HG03045 (cell line): ENCODE data around the gene CADPS2.

Experiments used
- ATAC-seq: cut with Tn5 transposase; IDR thresholded peaks from one replicate; pipeline ENCODE4 v1.9.1; 2021; ENCODE audit warnings: mild to moderate bottlenecking, moderate library complexity; ENCODE audit not compliant: unreplicated experiment

The CADPS2 gene

DNA sequence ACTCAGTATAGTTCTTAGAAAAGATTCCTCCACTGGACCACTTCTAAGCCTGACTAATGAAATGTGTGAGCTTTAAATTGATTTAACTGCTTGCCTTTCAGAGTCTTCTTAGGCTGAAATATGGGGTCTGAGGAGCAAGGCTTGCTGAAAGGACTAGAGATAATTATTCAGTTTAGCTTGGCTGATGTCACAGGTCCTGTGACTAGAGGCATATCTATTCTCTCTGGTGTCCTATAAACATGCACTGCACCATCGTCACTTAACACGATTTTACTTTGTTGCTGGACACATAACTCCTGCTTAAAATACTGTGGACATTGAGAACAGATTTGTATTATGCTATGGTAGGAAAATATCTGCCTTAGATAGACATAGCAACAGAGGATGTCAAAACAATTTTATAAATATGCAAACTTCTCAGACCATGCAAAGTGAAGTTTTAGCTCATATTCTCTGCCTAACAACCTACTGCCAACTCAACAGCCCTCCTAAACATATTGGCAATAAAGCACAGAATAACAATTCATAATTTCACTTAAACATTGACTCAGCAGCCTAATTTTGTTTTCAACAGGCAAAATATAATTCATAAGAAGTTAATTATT, 267.6 kb downstream of the CADPS2 start:
- ATAC-seq = no peak

DNA sequence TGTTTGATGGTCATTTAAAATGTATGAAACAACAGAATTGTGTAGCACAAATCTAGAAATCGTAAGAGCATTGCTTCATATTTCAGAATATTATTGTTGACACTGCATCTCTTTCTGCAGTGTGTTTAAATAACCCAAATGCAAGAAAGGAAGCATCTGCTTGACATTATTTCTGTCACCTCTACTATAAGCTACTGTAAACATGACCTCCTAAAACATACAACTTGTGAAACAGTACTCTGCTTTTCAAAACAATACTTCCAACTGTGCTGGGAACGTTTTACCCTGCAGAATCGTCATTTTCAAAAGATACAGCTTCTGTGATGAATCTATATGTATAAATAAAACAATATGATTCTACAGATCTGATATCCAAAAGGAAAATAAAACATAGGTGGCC, 269.3 kb downstream of the CADPS2 start:
- ATAC-seq = no peak

DNA sequence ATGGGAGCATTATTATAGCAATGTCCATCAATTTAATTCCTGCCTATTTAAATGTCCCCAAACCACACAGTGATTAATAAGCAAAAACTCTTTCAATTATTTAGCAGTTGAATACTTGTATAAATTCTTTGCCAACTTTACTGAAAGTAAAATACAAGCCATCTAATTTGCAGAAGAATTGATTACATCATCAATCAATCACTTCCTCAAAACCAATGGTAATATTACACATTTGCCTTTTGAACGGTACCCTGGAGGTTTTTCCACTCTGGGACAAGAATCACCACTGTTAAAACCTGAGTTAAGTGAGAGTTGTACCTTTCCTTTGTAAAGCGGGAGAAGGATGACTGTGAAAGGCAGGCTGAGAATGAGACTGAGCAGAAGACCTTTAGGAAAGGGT, 280.3 kb downstream of the CADPS2 start:
- ATAC-seq = no peak

DNA sequence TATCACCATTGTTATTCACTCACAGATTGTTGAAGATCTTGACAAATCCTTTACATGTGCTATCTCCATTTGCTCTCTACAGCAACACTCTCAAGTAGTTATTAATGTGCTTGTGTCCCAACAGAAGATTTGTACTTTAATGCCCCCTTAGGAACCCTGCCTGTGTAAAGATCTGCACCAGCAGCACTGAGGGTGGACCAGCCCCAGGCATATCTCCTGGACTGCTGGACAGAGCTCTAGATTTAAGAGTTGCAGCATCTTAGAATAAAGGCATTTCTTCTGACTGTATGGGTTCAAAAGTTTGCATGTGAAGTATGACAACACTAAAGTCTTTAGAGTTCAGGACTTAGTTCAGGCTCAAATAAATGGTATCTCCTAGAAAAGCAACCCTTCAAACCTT, 282.0 kb downstream of the CADPS2 start:
- ATAC-seq = no peak

DNA sequence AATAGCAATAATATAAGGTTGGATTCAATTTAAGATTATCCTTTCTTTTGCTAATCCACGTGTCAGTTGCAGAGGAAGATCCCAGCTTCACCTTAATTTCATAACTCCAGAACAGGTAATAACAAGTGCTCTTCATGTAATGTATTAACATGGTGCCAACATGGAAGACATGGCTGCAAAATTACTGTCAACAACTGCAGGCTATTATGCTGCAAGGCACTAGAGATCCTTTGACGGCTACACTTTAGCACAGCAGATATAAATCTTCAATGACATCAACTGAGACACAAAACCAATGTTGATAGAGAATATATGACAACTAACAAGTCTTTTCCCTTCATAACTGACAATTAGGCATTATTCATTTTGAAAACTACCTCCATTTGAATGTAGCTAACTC, 283.5 kb downstream of the CADPS2 start:
- no peak for ATAC-seq

DNA sequence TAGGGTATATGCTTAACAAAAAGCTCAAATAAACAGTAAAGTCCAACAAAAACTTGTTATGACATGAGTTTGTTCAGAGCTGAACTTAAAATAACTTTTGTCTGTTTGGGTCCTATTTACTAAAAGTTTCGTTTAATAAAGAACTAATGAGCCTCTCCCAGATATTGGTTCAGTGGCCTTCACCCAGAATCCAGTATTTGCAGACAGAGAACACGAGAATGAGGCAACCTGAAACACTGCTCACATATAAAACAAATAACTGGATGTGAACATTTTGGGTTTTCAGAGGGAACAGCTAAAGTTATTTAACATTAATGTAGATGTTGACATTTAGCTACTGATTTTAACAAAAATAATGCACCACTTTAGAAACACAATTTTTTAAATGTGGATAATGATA, 285.6 kb downstream of the CADPS2 start:
- ATAC-seq = no peak

DNA sequence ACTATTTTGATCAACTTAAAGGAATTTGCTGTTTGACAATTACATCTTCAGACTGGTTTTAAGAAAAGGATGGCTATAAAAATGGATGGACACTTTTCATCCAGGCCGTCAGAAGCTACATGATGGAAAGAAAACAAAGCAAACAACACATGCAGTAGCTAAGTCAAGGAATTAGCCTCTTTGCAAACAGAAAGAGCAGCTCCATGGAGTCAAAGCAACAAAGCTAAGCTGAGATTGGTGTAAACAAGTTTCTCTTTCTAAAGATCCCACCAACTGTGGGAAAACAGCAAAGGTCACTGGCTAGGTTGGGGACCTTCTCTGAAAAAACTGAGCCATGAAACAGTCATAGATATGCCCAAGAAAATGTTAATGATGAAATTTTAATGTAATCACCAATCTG, 286.2 kb downstream of the CADPS2 start:
- no peak for ATAC-seq

DNA sequence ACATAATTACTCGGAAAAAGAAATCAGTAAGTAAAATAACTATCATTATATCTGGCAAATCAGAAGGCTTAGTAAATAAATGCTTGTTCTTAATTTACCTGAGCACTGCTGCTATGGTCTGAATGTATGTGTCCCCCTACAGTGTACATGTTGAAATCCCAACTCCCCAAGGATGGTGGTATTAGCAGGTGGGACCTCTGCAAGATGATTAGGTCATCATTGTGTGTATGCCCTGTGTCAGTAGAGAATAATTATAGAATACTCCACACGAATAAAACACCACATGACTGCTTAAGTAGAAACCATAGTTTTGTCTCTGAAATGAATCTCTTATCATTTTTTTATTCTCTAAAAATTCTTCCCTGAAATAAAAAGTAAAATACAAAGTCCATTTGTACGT, 289.0 kb downstream of the CADPS2 start:
- ATAC-seq = no peak

DNA sequence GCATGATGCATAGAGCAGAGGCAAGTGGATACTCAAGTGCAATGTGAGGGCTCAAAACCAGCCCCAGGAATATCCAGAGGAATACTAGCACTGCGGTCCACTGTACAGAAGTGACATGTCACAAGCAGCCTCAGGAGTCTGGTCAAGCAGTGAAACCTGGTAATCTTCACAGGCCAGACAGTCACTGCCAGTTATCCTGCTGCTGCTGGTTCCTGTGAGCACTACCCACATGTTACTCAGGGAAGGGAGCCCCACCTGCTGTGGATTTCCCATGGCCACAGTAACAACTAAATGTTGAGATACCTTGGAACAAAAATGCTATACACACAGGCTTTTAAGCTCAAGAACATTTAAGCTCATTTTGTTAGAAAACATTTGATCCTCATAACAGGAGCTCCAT, 290.4 kb downstream of the CADPS2 start:
- ATAC-seq = no peak

DNA sequence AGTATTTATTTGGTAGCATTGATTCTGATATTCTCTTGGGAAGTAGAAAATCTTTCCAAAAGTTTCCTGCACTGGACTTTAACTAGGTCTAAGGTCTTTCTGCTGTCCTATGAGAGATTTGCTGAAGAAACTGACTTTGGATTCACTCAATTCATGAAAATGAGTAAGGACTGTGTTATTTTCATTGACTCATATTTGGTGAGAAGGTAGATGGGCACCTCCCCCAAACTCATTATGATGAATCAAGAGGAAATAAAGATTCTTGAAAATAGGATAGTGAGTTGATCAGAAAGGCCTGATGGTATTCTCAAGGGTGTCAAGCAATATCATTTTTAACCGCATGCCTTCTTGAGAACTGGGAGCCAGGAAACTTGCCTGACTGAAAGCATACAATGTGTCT, 297.6 kb downstream of the CADPS2 start:
- no peak for ATAC-seq

DNA sequence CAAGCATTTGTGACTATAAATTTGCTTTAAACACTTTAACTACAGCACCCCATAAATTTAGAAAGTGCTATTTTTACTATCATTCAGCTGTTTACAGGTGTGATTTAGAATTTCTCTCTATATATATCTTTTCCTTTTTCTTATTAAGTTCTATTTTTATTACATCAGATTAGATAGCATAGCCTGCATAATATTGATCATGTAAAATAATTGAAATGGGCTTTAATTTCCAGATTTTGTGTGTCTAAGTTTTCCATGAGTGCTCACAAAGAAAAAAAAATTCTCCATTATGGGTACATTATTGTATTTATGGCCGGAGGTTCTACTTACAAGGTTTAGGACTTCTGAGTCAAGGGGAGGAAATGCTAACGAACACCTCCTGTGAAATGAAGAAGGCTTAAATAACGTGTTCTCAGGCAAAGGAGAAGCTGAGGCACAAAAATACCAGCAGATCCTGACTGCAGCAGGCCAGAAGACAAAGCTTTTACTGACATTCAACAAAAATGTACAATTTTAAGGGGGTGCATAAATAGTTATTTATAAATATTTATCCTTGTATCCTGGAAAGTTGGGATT, 301.5 kb downstream of the CADPS2 start:
- no peak for ATAC-seq

DNA sequence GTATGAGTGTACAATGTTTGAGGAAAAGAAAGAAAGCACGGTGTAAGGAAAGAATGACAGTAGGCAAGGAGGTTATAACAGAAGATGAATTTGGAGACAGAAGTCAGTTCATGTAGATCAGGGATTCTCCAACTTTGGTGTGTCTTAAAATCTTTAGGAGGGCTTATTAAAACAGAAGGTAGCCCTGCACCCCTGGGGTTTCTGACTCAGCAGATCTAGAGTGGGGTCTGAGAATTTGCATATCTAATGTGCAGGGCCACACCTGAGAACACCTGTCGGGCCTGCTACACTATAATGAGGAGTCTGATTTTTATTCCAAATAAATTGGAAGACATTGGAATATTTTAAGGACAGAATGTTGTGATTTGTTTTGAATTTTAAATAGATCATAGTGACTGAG, 307.9 kb downstream of the CADPS2 start:
- no peak for ATAC-seq

DNA sequence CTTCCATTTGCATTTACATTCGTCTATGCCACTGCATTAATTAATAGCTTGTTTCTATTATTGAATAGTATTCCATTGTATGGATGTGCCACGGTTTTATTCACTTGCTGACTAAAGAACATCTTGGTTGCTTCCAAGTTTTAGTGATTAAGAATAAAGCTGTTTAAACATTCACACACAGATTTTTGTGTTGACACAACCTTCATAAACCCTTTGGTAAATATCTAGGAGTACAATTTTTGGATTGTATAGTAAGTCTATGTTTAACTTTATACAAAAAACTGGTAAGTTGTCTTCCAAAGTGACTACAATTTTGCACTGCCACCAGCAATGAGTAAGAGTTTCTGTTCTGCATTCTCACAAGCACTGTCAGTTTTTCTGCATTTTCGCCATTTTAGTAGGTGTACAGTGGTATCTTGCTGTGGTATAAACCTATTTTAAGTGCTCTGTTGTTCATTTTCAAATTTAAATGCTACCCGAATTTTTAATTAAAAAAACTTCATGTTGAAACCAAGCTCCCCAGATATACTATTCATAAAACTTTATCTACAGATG, 308.7 kb downstream of the CADPS2 start:
- no peak for ATAC-seq

DNA sequence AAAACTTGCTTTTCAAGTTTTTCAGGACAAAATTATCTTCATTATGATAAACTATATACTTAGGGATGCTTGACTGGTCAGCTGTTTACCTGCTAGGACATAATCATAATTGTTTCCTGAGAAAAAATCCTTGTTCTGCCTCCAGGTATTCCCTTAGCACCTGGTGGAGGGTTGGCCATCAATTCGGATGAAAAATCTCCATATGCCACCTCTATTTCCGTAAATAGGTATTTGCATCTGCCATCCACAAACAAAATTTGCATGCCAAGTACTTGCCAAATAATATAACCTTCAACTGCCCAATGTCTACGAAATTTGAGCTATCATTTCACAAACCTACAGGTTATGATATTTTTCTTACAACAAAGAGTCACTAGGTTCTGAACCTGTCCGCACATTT, 313.6 kb downstream of the CADPS2 start:
- ATAC-seq = no peak

DNA sequence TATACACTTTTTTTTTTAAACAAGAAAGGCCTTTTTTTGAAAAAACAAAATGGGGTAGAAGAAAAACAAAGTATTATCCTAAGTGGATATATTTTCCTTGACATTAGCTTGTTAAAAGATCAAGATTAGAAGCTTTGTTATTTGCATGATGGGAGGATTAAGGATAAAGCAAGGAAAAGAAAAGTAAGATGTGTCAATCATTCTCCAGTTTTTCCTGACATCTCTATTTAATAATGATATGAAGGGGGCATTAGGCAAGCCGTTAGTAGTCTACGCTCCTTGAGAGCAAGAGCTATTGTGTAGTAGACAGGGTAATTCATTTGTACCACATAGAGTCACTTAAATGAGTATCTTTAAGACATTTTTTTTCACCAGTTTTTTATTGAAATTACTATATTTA, 324.9 kb downstream of the CADPS2 start:
- no peak for ATAC-seq

DNA sequence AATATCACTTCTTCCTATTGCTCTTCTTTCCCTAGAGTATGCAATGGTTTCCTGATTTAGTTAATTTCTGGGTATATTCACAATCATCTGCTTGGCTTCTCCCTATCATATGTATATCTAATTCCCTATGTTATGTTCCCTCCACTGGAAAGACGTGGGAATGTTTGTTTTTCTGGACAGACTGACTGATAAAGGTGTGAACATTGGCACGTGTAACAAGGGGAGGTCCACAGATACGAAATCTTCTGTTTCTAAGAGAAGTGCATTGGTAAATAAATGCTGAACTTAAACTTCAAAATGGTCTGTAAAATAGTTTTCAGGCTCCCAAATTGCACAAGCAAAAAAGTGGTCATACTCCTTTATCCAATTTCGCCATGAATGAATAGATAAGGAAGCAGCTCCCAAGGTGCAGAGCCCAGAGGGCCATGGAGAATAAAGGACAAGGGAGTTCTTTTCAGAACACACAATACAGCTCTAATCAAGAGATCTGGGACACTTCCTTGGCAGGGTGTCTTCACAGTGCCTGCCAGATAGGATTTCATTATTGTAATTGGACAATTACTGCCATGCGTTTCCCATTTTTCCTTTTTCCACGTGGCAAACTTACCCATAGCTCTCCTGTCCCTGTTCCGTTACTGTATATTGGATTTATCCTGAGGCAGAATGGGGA, 329.3 kb downstream of the CADPS2 start:
- no peak for ATAC-seq

DNA sequence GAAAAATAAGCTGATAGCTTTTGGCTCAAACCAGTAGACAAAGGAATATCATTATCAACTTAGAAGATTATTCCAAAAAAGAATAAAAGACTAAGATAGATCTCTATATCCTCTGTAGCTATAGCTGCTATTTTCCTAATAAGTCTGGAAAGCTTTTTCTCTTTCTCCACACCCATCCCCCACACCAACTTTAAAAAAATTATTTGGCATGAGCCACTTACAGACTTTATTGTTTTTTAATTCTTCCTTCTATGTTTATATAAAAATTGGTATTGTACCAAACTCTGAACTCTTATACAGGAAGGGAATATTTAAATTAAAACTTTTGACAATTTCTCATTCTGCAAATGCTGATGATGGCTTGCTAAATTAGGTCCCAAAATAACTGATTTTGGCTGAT, 330.0 kb downstream of the CADPS2 start:
- no peak for ATAC-seq

DNA sequence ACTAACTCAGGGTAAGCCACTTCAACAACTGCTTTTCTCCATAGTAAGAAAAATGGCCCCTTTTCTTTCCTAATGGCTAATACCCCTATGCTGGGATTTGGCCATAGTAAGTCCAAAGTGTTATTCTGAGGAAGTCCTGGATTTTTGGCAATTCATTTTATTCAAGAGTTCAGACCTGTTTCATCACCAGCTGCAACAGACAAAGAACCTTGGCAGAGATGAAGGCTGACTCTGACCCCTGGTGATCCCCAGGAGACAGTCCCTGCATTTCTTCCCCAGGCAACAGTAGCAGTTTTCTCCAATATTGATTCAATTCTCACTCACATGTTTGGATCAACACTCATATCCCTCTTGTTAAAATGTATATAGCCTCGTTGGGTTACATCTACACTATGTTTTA, 332.5 kb downstream of the CADPS2 start:
- no peak for ATAC-seq

DNA sequence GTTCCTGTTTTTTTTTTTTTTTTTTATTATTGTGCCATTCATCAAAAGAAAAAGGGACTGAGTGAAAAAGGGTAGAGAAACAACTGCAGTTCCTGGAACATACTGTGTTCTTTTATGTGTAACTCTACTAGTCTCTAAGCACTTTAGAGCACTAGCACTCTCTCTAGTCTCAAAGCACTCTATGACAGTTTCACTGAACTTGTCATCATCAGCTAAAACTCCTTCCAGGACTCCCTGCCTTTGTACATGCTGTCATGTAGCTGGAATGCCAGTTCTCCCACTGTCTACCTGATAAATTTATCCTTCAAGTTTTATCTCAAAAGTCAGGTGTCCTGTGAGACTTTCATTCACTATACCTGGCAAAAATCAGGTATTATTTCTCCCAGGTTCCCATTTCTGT, 333.5 kb downstream of the CADPS2 start:
- ATAC-seq = no peak

DNA sequence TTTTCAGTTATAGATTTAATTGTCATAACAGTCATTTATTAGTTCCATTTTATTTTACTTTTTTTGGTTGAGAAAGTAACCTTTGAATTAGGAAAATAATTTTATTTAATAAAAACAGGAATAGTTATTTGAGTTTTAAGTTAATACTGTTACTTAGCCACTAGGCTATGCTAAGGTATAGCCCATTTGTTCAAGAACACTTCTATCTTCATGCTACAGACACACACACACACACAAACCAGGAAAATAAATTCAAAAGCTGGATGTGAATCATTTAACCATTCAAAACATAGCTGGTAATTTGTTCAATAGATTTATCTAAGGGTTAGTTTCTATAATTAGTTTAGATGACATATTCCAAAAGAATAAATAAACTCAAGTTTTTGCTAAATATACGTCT, 335.7 kb downstream of the CADPS2 start:
- no peak for ATAC-seq

DNA sequence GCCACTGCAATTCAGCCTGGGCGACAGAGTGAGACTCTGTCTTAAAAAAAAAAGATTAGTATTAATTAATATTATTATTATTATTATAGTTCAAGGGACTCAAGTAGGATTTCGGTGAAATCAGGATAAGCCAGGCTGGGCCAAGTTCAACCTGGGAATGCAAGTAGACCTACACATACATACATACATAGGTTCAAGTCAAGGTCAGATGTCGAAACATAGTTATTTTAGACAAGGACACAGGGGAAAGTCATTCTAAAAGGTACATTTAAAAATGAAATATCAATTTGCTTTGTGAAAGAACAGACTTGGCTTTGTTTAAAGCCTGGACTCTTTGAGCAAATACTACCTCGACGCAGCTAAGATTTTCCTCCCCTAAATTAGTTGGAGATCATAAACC, 336.7 kb downstream of the CADPS2 start:
- no peak for ATAC-seq

DNA sequence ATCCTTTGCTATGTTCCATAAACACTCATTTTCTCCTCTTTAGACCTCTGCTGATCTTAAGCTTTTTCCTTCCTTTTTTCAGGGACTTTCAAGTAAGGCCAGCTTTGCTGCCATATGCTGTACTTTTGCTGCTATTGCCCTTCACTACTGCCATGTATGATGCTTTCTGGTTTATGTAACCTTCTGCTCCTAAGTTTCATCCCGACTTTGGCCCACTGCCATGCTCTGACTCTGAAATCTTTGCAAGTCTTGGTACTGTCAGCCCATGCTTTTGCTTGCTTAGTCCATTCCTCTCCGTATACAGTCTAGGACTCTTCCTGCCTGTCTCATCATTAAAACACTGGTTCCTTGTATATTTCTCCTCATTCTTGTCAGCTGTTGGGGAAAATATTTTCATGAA, 339.8 kb downstream of the CADPS2 start:
- ATAC-seq = no peak
